HG03103 (cell line): ENCODE measurements around the gene GLRA2.
A peak's percentile ranks its signal among the peaks of the same experiment; 100 is the strongest.
"Not testable (repeated sequence)": the region's sequence is repeated elsewhere in the genome, so short reads cannot be mapped to it uniquely, and the experiment has no call there.

Source experiments
- ATAC-seq: cut with Tn5 transposase; IDR thresholded peaks from one replicate; pipeline ENCODE4 v1.9.1; 2021; ENCODE audit warnings: low read depth; ENCODE audit not compliant: unreplicated experiment

The GLRA2 gene

GRCh38 chrX:14590693-14591424, 61.5 kb downstream of the GLRA2 start:
- no peak for ATAC-seq

GRCh38 chrX:14591976-14592375, 62.6 kb downstream of the GLRA2 start:
- ATAC-seq, result no peak

- no peak for ATAC-seq
These were observed 65.2 kb downstream of the GLRA2 start for GRCh38 chrX:14594521-14594920.

- ATAC-seq, result no peak
These were observed 69.0 kb downstream of the GLRA2 start for GRCh38 chrX:14598330-14598729.

GRCh38 chrX:14607446-14607985, 78.2 kb downstream of the GLRA2 start:
- no peak for ATAC-seq

- ATAC-seq, result not testable (repeated sequence)
These were observed 83.1 kb downstream of the GLRA2 start for GRCh38 chrX:14612450-14612849.

GRCh38 chrX:14616301-14616700, 87.0 kb downstream of the GLRA2 start:
- ATAC-seq, result no peak

- ATAC-seq, result no peak
These were observed 87.5 kb downstream of the GLRA2 start for GRCh38 chrX:14616836-14617235.

- no peak for ATAC-seq
These were observed 89.0 kb downstream of the GLRA2 start for GRCh38 chrX:14618177-14618965.

- ATAC-seq, result no peak
These were observed 101.4 kb downstream of the GLRA2 start for GRCh38 chrX:14630733-14631132.

- no peak for ATAC-seq
These were observed 112.6 kb downstream of the GLRA2 start for GRCh38 chrX:14641681-14642655.

GRCh38 chrX:14660970-14661369, 131.6 kb downstream of the GLRA2 start:
- no peak for ATAC-seq

- peak; percentile 69 for ATAC-seq
These were observed 141.5 kb downstream of the GLRA2 start for GRCh38 chrX:14670819-14671218.

GRCh38 chrX:14672611-14673172, 143.4 kb downstream of the GLRA2 start:
- ATAC-seq, result no peak

GRCh38 chrX:14673236-14673635, 143.9 kb downstream of the GLRA2 start:
- ATAC-seq, result no peak

- peak; percentile 85 for ATAC-seq
These were observed 144.4 kb downstream of the GLRA2 start for GRCh38 chrX:14673764-14674163.

GRCh38 chrX:14675500-14675899, 146.2 kb downstream of the GLRA2 start:
- no peak for ATAC-seq

GRCh38 chrX:14676431-14676830, 147.1 kb downstream of the GLRA2 start:
- ATAC-seq, result no peak

- ATAC-seq, result not testable (repeated sequence)
These were observed 159.0 kb downstream of the GLRA2 start for GRCh38 chrX:14688331-14688730.

- no peak for ATAC-seq
These were observed 161.2 kb downstream of the GLRA2 start for GRCh38 chrX:14690553-14690952.
